NCI-H1436 treated with DMSO at 0.1 percent for 48 hours (cell line): ENCODE data around the gene PCNT.

Experiments used
- DNase-seq: peaks from one replicate; lab custom pipeline; 2025; lab: John Stamatoyannopoulos, UW

The PCNT gene

DNA sequence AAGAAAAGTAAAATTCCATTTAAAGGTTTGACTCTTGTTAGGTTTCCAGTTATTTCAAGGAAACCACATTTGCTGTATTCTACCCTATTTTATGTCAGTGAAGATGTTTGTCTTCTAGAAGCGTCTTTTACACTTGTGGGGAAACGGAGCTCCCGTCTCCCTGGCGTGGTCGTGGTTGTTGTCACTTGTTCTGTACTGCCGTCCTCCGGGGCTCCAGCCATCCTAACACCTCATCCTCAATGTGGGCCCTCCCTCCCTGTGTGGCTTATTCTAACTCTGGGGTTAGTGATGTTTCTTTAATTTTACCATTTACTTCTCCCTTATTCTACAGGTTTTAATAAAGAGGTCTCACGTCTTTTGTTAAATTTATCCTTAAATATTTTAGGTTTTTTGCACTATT lies 82.0 kb downstream of the PCNT start:
- no peak for DNase-seq

DNA sequence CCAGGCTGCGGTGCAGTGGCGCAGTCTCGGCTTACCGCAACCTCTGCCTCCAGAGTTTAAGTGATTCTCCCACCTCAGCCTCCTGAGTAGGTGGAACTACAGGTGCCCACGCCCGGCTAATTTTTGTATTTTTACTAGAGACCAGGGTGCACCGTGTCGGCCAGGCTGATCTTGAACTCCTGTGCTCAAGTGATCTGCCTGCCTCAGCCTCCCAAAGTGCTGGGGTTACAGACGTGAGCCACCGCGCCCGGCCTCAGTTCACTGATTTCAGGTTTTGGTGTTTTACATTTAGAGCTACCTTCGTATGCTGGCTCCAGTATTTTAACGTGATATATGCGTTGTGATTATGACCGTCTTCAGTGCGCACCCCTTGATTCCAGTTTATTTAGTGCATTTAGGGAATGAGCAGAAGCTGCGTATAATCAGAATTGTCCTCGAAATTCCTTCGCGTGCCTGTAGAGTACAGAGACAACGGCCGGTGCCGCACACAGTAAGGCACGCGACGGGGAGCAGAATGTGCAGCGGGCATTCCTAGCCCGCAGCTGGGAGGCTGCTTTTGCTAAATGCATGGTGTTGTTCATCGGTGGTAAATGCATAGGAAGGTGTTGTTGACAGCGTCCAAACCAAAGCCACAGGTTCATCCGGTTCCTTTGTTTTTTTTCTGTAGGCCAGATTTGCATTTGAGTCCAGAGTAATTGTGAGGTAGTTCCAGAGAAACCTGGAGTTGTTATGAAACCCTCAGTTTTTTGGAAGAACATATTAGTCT lies 85.9 kb downstream of the PCNT start:
- DNase-seq: no peak

DNA sequence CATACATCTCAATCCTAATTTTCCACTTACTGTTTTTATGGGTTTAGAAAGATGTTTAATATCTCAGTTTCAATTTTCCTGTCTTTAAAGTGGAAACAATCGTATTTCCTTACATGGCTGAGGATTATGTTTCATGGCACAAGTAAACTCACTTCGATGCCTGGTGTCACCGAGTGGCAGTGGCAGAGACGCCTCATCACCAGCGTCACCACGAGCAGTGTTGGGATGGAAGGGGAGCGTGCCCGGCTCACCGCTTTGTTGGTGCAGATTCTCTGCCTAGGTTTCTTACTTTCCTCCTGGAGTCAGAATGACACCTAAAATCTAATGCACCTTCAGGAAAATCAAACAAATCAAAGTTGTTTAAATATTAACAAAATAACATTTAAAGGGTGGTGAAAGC lies 86.6 kb downstream of the PCNT start:
- DNase-seq: no peak

DNA sequence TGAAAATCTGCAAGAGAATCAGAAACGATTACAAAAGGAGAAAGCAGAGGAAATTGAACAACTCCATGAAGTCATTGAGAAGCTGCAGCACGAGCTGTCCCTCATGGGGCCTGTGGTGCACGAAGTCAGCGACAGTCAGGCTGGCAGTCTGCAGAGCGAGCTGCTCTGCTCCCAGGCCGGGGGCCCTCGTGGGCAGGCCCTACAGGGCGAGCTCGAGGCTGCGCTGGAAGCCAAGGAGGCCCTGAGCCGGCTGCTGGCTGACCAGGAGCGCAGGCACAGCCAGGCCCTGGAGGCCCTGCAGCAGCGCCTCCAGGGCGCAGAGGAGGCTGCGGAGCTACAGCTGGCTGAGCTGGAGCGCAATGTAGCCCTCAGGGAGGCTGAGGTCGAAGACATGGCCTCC lies 87.3 kb downstream of the PCNT start:
- DNase-seq: no peak

DNA sequence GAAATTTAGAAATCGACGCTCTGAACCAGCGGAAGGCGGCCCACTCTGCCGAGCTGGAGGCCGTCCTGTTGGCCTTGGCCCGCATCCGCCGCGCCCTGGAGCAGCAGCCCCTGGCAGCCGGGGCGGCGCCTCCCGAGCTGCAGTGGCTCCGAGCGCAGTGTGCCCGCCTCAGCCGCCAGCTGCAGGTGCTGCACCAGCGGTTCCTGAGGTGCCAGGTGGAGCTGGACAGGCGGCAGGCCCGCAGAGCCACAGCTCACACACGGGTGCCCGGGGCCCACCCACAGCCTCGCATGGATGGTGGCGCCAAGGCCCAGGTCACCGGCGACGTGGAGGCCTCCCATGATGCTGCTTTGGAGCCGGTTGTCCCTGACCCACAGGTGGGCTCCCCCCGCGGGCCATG lies 87.7 kb downstream of the PCNT start:
- no peak for DNase-seq

DNA sequence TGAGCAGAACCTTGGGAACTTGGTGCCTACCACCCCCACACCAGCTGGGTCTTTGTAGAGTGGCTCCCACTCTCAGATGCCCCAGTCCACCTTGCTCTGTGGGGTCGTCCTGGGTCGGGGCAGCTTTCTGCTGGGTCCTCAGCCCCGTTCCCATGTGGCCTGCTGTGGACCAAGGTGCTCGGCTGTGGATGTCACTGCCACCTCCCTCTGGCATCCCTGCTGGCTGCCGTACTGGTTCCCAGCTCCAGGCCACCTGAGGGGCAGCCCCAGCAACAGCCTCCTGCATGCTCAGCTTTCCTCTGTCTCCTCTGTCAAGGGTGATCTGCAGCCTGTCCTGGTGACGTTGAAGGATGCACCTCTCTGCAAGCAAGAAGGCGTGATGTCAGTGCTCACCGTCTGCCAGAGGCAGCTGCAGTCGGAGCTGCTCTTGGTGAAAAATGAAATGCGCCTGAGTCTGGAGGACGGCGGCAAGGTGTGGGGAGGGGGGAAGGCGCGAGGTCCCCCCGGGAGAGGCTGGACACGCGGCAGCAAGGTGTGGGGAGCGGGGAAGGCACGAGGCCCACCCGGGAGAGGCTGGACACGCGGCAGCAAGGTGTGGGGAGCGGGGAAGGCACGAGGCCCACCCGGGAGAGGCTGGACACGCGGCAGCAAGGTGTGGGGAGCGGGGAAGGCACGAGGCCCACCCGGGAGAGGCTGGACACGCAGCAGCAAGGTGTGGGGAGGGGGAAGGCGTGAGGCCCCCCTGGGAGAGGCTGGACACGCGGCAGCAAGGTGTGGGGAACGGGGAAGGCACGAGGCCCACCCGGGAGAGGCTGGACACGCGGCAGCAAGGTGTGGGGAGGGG lies 88.8 kb downstream of the PCNT start:
- DNase-seq: no peak

DNA sequence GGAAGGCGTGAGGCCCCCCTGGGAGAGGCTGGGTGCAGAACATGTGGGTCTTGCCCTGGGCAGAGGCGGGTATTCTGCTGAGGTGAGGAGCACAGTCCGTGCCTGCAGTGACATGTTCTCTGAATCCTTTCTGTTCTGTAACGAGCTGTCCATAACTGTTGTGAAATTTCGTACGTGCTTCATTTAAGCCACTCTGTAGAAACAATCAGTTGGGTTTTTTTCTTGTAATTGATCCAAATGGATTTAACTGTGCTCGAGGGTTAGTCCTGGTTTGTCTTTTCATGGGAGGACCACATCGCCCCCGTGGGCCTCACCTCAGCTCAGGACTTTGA lies 89.4 kb downstream of the PCNT start:
- no peak for DNase-seq

DNA sequence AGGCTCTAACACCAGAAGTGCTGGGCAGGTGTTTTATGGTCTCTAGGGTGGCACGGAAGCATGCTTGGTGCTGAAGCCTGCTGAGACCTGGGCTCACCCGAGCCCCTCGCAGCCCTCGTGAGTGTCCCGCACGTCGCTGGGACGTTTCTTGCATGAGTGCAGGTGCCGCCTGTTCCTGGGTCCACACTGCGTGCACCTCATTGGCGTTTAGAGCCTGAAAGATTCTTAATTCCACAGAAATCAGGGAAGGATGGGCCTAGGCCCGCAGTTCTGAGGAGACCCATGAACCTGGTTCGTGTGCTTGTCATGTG lies 91.0 kb downstream of the PCNT start:
- no peak for DNase-seq

DNA sequence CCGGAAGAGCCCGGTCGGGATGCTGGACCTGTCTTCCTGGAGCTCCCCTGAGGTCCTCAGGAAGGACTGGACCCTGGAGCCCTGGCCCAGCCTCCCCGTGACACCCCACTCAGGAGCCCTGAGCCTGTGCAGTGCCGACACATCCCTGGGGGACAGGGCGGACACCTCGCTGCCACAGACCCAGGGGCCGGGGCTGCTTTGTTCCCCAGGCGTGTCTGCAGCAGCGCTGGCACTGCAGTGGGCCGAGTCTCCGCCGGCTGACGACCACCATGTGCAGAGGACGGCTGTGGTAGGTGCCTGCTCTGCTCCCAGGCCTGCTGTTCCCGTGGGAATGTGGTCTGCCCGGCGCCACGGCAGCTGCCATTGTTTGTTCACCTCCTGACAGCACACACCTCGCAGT lies 92.6 kb downstream of the PCNT start:
- DNase-seq: no peak

DNA sequence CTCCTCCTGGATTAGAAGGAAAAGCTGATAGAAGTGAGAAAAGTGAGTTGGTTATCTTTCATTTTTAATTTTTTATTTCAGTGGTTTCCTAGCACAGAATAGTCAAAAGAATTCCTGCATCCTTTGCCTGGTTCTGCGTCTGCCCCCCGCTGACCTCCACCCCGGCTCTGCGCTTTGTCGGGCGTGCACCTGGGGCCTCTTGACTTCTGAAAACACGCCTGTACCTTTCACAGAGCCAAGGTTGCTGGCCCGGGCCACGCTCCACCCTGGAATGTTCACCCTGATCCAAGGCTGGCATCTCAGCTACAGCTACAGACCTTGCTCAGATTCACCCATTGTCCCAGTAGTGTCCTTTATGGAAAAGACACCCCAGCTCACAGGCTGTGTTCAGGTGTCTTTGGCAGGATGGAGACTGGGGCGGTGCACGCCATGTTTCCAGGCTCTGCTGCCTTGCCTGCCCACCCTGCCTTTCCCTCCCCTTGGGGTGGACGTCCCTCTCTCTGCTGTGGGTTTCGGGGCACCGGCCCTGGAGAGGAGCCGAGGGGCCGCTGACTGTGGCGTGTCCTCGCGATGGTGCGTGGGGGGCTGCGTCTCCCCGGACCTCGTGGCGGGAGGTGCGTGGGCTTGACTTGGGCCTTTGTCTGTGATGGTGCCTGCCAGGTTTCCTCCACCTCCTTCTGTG lies 94.5 kb downstream of the PCNT start:
- DNase-seq: no peak

DNA sequence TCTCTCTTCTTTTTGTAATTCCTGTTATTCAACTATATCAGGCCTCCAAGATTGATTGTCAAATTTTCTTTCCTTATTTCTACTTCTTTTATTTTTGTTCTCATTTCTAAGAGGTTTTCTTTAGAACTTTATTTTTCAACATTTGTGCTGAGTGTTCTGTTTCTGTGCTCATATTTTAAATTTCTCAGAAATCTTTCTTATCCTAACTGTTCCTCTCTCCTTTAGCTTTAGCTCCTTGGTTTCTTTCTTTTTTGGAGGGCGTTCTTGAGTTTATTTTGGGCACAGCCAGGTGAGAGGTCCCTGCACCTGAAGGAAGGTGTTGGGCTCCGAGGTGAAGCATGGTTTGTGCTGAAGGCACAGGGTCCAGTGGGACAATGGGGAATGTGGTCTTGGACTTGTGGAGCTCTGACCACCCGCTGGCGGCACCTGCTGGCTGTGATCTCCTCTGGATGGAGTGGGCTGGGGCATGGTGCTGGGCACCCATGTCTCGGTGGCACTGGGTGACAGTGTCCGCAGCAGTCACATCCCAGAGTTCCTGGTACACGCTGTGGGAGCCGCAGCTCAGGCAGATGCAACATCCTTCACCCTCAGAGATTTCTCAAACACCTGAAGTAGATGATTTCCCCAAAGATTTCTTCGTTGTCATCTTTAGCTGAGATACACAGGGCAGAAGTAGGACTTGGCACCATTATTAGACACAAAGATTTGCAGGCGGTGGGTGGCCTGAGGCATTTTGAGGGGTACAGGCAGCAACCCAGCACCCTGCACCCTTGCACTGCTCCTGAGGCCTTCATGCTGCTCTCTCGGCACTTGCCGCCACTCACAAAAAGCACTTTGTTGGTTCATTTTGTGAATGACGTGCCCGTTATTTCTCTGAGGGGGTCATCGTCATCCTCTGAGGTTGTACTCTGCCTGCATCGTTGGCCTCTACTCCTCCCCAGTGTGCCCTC lies 96.6 kb downstream of the PCNT start:
- DNase-seq: no peak

DNA sequence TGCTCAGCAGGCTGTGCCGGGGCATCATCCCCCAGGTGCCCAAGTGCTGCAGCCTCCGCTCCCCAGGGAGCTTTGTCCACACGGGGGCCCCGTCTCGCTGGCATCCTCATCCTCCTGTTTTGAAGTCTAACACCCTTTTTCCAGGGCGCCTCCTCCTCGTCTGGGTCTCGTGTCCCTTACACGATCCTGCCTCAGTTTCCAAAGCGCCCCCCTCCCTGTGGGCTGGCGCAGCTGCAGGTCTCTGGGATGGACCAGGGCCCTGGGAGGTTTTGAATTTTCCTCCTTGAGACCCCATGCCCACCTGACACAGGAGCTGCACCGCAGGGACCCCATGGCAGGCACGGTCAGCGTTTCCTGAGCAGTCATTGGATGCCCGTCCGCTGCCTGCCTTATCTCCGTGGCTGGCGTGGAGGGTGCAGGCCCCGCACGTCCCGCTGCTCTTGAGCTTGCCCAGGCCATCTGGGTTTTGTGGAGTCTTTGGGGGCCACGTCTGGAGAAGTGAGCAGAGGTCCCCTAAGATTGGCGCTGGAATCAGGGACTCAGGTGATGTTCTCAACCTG lies 97.3 kb downstream of the PCNT start:
- no peak for DNase-seq

DNA sequence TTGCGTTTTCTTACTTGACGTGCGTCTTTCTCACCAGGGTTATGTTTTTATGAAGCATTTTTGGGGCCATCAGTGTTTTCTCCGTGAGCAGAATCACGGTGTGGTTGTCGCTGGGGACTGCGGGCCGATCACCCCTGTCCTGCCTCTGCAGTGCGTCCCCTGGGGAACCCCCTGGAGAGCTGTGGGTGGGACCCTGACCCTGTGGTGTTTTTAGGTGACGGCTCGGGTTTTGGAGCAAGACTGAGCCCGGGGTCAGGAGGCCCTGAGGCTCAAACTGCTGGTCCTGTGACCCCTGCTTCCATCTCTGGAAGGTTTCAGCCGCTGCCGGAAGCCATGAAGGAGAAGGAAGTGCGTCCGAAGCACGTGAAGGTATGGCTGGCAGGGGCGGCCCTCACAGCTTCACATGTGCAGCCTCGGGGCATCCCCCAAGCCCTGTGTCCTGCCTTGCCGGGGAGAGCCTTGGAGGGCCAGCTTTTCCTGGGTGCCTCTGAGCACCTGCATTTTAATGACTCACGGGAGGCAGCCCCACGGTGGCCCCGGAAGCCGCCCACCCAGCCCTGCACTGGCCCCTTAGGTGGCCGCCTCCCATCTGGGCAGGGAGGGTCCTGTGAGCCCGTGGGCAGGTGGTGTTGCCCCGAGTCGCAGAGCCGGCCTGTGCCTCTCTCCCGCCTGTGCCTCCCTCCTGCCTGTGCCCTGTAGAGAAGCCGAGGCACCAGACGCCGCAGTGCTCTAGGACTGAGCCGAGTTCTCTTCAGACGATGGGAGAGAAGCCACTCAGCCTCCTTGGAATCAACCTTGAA lies 98.0 kb downstream of the PCNT start:
- DNase-seq: no peak

DNA sequence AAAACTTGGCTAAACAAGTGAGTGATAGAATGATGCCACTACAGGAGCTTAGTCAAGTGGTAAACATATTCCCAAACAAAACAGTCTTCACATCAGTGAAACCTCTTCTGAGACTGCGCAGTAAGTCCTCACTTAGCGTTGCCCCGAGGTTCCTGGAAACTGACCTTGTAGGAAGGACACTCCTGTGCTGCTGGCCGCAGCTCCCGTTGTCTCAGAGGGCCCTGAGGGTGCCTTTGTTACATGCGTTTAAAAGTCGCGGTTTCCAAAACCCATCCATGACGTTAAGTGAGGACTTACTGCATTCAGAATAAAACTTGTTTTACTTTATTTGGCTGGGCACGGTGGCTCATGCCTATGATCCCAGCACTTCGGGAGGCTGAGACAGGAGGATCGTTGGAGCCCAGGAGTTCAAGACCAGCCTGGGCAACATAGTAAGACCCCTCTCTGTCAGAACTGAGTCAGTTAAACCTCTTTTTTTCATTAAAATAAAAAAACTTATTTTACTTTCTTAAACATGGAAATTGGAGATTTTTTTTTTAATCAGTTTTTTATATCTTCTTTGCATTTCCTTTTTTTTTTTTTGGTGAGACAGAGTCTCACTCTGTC lies 98.8 kb downstream of the PCNT start:
- no peak for DNase-seq

DNA sequence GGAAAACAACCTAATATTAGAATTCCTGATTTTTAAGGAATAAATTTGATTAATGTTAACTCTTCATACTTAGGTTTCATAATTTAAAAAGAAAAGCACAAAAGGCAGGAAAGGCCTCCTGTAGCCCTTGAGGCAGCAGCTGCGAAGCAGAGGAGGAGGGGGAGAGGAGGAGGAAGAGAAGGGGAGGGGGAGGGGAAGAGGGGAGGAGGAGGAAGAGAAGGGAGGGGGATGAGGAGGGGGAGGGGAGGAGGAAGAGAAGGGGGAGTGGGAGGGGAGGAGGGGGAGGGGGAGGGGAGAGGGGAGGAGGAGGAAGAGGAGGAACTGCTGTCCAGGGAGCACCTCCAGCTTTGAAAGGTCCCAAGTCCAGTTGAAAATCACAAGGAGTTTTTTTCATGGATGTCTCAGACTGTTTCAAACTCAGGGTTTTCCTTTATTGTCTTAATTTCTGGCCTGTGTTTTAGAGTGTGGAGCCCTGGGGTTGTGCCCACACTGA lies 99.6 kb downstream of the PCNT start:
- no peak for DNase-seq

DNA sequence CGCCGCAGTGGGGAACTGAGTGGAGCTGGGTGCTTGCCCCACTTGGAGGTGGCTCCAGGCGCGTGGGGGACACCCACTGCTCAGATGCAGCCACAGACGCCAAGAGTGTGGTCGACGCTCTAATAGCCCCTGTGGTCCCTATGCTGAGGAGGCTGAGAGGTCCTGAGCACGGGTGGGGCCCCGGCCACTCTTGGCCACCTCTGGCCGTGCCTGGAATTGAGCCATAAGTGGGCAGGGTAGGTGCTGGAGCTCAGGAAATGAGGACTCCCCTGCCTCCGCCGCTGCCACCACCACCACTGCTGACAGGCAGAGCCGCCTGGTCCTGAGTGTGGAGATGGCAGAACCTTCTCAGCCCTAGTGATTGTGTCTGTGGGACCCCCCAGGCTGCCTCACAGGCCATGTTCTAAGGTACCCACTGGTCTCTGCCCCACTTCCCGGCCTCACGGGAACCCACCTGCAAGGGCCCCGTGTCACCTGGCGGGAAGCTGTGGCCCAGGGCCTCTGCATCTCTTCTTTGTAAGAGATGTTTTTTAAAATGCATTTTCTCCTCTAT lies 100.2 kb downstream of the PCNT start:
- DNase-seq: no peak

DNA sequence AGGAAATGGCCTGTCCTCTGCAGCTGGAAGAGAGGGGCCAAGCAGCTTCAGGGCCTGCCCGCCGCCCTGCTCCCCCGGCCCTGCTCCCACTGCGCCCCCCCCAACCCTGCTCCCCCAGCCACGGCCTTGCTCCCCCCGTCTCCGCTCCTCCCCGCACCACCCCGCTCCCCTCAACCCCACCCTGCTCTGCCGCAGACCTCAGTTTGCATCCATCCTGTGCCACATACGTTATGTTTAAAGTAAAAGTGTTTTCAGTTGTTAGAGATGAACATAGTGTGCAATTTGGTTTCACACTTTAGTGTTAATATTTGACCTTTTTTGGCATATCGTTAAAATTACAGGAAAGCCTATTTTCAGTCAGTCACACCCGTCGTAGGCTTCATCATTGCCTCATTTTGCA lies 100.7 kb downstream of the PCNT start:
- DNase-seq: no peak

DNA sequence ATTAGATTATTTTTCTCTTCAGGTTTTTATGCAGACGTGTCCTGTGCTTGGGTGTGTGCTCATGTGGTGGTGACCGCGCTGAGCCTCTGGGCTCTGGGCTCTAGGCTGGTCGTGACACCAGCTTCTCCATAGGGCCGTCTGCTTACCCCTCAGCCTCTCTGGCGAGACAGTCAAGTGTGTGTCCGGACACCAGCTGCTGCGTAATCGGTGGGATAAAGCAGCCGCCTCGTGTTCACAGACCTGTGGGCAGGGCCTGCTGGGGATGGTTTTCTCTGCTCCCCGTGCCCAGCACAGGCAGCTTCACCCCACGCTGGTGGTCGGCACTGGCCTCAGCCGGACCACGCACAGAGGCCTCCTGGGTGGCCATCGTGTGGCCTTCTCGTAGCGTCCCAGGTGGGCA lies 101.1 kb downstream of the PCNT start:
- DNase-seq: no peak

DNA sequence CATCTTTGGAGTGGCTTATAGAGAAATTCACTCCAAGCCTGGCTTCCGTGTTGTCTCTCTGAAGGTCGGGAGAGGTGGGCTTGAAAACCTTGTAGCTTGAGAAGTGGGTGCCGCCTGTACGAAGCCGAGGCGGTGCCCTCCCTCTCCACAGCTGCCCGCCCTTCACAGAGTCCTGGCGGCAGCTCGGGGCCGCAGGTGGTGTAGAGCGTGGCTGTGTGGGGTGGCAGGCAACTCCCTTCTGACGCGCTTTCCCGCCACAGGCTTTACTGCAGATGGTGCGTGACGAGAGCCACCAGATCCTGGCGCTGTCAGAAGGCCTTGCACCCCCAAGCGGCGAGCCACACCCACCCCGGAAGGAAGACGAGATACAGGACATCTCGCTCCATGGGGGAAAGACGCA lies 101.6 kb downstream of the PCNT start:
- DNase-seq: no peak
